ENCODE measurements around the gene CABCOCO1. TPM values are rescaled to one million over a fixed set of nuclear protein-coding genes. Genes with fewer than 3 reads are reported as not detected.

The CABCOCO1 gene
- total and polyA plus RNA-seq, 10 of the 15 experiments (the other 5 are each of a cell fraction or from before 2014, with no cell fraction given): not detected

DNA sequence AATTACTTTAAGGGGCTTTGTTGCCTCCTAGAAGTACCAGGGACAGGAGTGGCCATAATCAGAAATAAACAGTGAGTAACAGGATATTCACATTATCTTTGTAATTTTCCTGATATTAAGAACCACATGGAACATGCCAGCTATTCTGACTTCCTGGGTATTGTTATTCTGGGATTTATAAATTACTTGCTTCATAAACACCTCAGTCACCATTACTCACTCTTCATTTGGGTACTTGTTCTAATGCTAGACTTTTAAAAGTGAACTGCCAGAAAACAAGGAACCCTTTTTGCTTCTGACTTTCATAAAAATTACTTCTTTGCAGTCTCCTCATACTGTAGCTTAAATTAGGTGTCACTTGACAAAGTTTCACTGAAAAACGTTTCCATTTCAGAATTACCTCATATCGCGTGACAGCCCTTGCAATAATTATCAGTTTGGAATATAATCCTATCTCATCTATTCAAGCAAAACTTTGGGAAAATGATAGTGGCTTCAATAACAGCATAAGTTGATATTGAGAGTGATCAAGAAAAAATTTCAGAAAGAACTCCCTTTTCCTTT lies 29.8 kb downstream of the CABCOCO1 start:
- H2AFZ ChIP-seq (ENCODE audit: control insufficient read depth, low read depth, low read length): no peak overlapping the region
- 64% methylated on average over 3 of the region's 3 CpGs for WGBS (ENCODE audit: insufficient coverage, insufficient replicate concordance, low lambda C conversion rate, missing lambda C conversion rate)
- no peaks in the 10 kb centered on the region; a peak in 1 of 4 replicates for H3K27me3 ChIP-seq (replicated peaks in 1 of 2; ENCODE audit: control insufficient read depth in 2 of 2, insufficient read depth in 2 of 2, low read length in 1 of 2)
- TF ChIP-seq GATAD2B (conservative IDR thresholded peaks at IDR 0.05; ENCODE audit: low read depth): no peak
- TF ChIP-seq, protein P1, sequence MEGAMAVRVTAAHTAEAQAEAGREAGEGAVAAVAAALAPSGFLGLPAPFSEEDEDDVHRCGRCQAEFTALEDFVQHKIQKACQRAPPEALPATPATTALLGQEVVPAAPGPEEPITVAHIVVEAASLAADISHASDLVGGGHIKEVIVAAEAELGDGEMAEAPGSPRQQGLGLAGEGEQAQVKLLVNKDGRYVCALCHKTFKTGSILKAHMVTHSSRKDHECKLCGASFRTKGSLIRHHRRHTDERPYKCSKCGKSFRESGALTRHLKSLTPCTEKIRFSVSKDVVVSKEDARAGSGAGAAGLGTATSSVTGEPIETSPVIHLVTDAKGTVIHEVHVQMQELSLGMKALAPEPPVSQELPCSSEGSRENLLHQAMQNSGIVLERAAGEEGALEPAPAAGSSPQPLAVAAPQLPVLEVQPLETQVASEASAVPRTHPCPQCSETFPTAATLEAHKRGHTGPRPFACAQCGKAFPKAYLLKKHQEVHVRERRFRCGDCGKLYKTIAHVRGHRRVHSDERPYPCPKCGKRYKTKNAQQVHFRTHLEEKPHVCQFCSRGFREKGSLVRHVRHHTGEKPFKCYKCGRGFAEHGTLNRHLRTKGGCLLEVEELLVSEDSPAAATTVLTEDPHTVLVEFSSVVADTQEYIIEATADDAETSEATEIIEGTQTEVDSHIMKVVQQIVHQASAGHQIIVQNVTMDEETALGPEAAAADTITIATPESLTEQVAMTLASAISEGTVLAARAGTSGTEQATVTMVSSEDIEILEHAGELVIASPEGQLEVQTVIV (IDR thresholded peaks at IDR 0.05; ENCODE audit: borderline replicate concordance, partially characterized antibody): no peak
- TF ChIP-seq, protein P2, sequence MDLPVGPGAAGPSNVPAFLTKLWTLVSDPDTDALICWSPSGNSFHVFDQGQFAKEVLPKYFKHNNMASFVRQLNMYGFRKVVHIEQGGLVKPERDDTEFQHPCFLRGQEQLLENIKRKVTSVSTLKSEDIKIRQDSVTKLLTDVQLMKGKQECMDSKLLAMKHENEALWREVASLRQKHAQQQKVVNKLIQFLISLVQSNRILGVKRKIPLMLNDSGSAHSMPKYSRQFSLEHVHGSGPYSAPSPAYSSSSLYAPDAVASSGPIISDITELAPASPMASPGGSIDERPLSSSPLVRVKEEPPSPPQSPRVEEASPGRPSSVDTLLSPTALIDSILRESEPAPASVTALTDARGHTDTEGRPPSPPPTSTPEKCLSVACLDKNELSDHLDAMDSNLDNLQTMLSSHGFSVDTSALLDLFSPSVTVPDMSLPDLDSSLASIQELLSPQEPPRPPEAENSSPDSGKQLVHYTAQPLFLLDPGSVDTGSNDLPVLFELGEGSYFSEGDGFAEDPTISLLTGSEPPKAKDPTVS (IDR thresholded peaks at IDR 0.05; ENCODE audit: low read depth, low read length): no peak
- no peak for TF ChIP-seq YBX1 (IDR thresholded peaks at IDR 0.05)
- TF ChIP-seq CEBPB (IDR thresholded peaks at IDR 0.05; ENCODE audit: borderline replicate concordance in 1 of 2, low read depth in 2 of 2, low read length in 2 of 2): no peak
- no peak for TF ChIP-seq SREBF2 (IDR thresholded peaks at IDR 0.05; ENCODE audit: low read length)
- no peak for TF ChIP-seq ETV6 (conservative IDR thresholded peaks at IDR 0.05 in 1 of 2, IDR thresholded peaks at IDR 0.05 in 1 of 2; ENCODE audit: borderline replicate concordance in 1 of 2, low read depth in 1 of 2)
- no peak for TF ChIP-seq NR2F1 (conservative IDR thresholded peaks at IDR 0.05)
- TF ChIP-seq SUZ12 (IDR thresholded peaks at IDR 0.05; ENCODE audit: unreplicated experiment): no peak
- TF ChIP-seq BHLHE40 (IDR thresholded peaks at IDR 0.05; ENCODE audit: borderline replicate concordance in 1 of 2, low read depth in 2 of 2, low read length in 1 of 2): no peak
- no peak for TF ChIP-seq FOS (IDR thresholded peaks at IDR 0.05; ENCODE audit: borderline replicate concordance, extremely low read depth, insufficient read length)
- TF ChIP-seq TCF12 (IDR thresholded peaks at IDR 0.05; ENCODE audit: low read depth, low read length): no peak
- no peak for TF ChIP-seq RB1 (IDR thresholded peaks at IDR 0.05; ENCODE audit: borderline replicate concordance)
- TF ChIP-seq, protein P3, sequence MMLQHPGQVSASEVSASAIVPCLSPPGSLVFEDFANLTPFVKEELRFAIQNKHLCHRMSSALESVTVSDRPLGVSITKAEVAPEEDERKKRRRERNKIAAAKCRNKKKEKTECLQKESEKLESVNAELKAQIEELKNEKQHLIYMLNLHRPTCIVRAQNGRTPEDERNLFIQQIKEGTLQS (IDR thresholded peaks at IDR 0.05; ENCODE audit: borderline replicate concordance, extremely low read depth, low read depth, low read length): no peak
- no peak for TF ChIP-seq ZNF217 (IDR thresholded peaks at IDR 0.05)
- TF ChIP-seq, protein P4, sequence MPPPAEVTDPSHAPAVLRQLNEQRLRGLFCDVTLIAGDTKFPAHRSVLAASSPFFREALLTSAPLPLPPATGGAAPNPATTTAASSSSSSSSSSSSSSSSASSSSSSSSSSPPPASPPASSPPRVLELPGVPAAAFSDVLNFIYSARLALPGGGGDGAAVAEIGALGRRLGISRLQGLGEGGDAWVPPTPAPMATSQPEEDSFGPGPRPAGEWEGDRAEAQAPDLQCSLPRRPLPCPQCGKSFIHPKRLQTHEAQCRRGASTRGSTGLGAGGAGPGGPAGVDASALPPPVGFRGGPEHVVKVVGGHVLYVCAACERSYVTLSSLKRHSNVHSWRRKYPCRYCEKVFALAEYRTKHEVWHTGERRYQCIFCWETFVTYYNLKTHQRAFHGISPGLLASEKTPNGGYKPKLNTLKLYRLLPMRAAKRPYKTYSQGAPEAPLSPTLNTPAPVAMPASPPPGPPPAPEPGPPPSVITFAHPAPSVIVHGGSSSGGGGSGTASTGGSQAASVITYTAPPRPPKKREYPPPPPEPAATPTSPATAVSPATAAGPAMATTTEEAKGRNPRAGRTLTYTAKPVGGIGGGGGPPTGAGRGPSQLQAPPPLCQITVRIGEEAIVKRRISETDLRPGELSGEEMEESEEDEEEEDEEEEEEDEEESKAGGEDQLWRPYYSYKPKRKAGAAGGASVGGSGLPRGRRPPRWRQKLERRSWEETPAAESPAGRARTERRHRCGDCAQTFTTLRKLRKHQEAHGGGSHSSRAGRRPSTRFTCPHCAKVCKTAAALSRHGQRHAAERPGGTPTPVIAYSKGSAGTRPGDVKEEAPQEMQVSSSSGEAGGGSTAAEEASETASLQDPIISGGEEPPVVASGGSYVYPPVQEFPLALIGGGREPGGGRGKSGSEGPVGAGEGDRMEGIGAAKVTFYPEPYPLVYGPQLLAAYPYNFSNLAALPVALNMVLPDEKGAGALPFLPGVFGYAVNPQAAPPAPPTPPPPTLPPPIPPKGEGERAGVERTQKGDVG (CRISPR knock-in tag; IDR thresholded peaks at IDR 0.05): no peak

More for the DNA sequence above, 29.8 kb downstream of the CABCOCO1 start:
- no peak for DNase-seq (ENCODE audit: low read depth, low spot score)
- H3K4me3 ChIP-seq: no peak overlapping the region
- in situ Hi-C loops (cut with MboI) (no loop called here), intact Hi-C loops (cut with micrococcal nuclease; ENCODE audit: unreplicated experiment) (no loop called here)
- no peaks in the 10 kb centered on the region for H3K9me3 ChIP-seq (replicated peaks; ENCODE audit: control insufficient read depth, insufficient read depth, low read length)
- no TSS peak for BruUV-seq (replicated peaks)
- CTCF ChIA-PET: no interaction called here
- FAIRE-seq: no peak
- H3K4me2 ChIP-seq (ENCODE audit: control insufficient read depth, insufficient read depth): no peak overlapping the region
- H3K27ac ChIP-seq (ENCODE audit: control insufficient read depth, insufficient read depth): no peak overlapping the region
- SMC1A ChIA-PET (ENCODE audit: uncharacterized antibody, unreplicated experiment): no interaction called here
- no peaks in the 10 kb centered on the region for H4K20me1 ChIP-seq (ENCODE audit: control insufficient read depth, insufficient read depth)
- ATAC-seq: no peak
- H3K79me2 ChIP-seq (ENCODE audit: control insufficient read depth, insufficient read depth, low read length): no peaks in the 10 kb centered on the region
- RAD21 ChIA-PET (ENCODE audit: unreplicated experiment): no interaction called here
- POLR2A ChIA-PET: no interaction called here
- H3K9ac ChIP-seq (ENCODE audit: control insufficient read depth, insufficient read depth, low read length): no peak overlapping the region
- no peaks in the 10 kb centered on the region for H3K4me1 ChIP-seq (ENCODE audit: control insufficient read depth, insufficient read depth, low read length)
- no peaks in the 10 kb centered on the region for H3K36me3 ChIP-seq (ENCODE audit: control insufficient read depth in 2 of 2, insufficient read depth in 2 of 2, low read length in 1 of 2)
